Measurements from ENCODE around the gene CDH13. TPM values are rescaled to one million over a fixed set of nuclear protein-coding genes. Genes with fewer than 3 reads are reported as not detected.

CDH13 gene
- total and polyA plus RNA-seq, 3 experiments from 2014 or later: not detected

- peaks cover 0 to 12% (median 0%) of the 10 kb centered on the region in 5 donors for H3K9me3 Mint-ChIP-seq
- DNase-seq: no peak
- Histone ChIP-seq H3K27ac (ENCODE audit: low read depth, low read length) (no peak overlapping the region), H3K27me3 (ENCODE audit: insufficient read depth, low read length, poor library complexity, severe bottlenecking) (no peaks in the 10 kb centered on the region), H3K36me3 (ENCODE audit: insufficient read depth, low read length) (no peaks in the 10 kb centered on the region), H3K4me1 (ENCODE audit: insufficient read depth, low read length) (no peaks in the 10 kb centered on the region), H3K4me3 (ENCODE audit: low read length) (no peak overlapping the region), H3K9me3 (ENCODE audit: low read length) (no peaks in the 10 kb centered on the region)
- H3K27ac Mint-ChIP-seq: no peak overlapping the region
- no peaks in the 10 kb centered on the region for H3K36me3 Mint-ChIP-seq
- no peak overlapping the region for H3K4me3 Mint-ChIP-seq
- ChIA-PET CTCF (no interaction called here), POLR2A (no interaction called here)
- H3K27me3 Mint-ChIP-seq: no peaks in the 10 kb centered on the region
- no peaks in the 10 kb centered on the region for H3K4me1 Mint-ChIP-seq
Observed at GRCh38 chr16:82728901-82729300, 102.1 kb downstream of the CDH13 start.

DNA sequence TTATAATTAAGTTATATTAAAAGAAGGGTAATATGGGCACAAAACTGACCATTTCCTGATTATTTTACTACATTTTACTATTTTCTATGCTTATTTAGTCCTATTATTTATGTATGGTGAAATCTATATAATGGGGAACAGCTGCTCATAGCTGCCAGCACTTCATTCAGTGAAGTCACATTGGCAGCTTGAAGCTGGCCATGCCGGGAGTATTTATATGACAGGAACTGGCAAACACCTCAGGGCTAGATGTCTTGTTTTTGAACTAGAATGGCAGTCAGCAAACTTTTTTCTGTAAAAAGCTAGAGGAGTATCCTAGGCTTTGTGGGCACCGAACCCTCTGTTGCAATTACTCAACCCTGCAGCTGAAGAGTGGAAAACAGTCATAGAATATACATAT, 104.1 kb downstream of the CDH13 start:
- H3K27ac ChIP-seq (ENCODE audit: low read depth, low read length): no peak overlapping the region
- no peak for DNase-seq
- H3K27me3 ChIP-seq (ENCODE audit: insufficient read depth, low read length, poor library complexity, severe bottlenecking): no peaks in the 10 kb centered on the region
- Mint-ChIP-seq H3K27me3 (no peaks in the 10 kb centered on the region), H3K4me3 (no peak overlapping the region), H3K36me3 (no peaks in the 10 kb centered on the region), H3K27ac (no peak overlapping the region), H3K9me3 (peaks cover 0 to 9% (median 0%) of the 10 kb centered on the region in 5 donors), H3K4me1 (no peaks in the 10 kb centered on the region)
- no peaks in the 10 kb centered on the region for H3K4me1 ChIP-seq (ENCODE audit: insufficient read depth, low read length)
- no peak overlapping the region for H3K4me3 ChIP-seq (ENCODE audit: low read length)
- H3K9me3 ChIP-seq (ENCODE audit: low read length): no peaks in the 10 kb centered on the region
- ChIA-PET POLR2A (no interaction called here), CTCF (no interaction called here)
- no peaks in the 10 kb centered on the region for H3K36me3 ChIP-seq (ENCODE audit: insufficient read depth, low read length)

- H3K27me3 Mint-ChIP-seq: no peaks in the 10 kb centered on the region
- H3K4me1 Mint-ChIP-seq: no peaks in the 10 kb centered on the region
- Histone ChIP-seq H3K27me3 (ENCODE audit: insufficient read depth, low read length, poor library complexity, severe bottlenecking) (no peaks in the 10 kb centered on the region), H3K9me3 (ENCODE audit: low read length) (no peaks in the 10 kb centered on the region), H3K4me1 (ENCODE audit: insufficient read depth, low read length) (no peaks in the 10 kb centered on the region), H3K4me3 (ENCODE audit: low read length) (no peak overlapping the region), H3K27ac (ENCODE audit: low read depth, low read length) (no peak overlapping the region), H3K36me3 (ENCODE audit: insufficient read depth, low read length) (no peaks in the 10 kb centered on the region)
- peak overlapping the region in 1 of 7 donors; percentile 19 for H3K4me3 Mint-ChIP-seq
- POLR2A ChIA-PET: no interaction called here
- H3K36me3 Mint-ChIP-seq: no peaks in the 10 kb centered on the region
- CTCF ChIA-PET: no interaction called here
- no peak for DNase-seq
- H3K9me3 Mint-ChIP-seq: peaks cover 0 to 9% (median 0%) of the 10 kb centered on the region in 5 donors
- no peak overlapping the region for H3K27ac Mint-ChIP-seq
Observed at GRCh38 chr16:82732461-82732860, 105.7 kb downstream of the CDH13 start.

GRCh38 chr16:82735186-82735585, 108.4 kb downstream of the CDH13 start:
- no peaks in the 10 kb centered on the region for H3K36me3 ChIP-seq (ENCODE audit: insufficient read depth, low read length)
- H3K36me3 Mint-ChIP-seq: no peaks in the 10 kb centered on the region
- DNase-seq: no peak
- H3K9me3 Mint-ChIP-seq: peaks cover 0 to 1% (median 0%) of the 10 kb centered on the region in 5 donors
- ChIA-PET CTCF (no interaction called here), POLR2A (interaction anchor here (0.6 kb wide), 1 partner anchor 94 kb away, joined by 3 read pairs; no protein-coding TSS in a partner anchor)
- no peak overlapping the region for H3K4me3 Mint-ChIP-seq
- no peaks in the 10 kb centered on the region for H3K9me3 ChIP-seq (ENCODE audit: low read length)
- H3K27ac ChIP-seq (ENCODE audit: low read depth, low read length): no peak overlapping the region
- no peak overlapping the region for H3K27ac Mint-ChIP-seq
- H3K27me3 ChIP-seq (ENCODE audit: insufficient read depth, low read length, poor library complexity, severe bottlenecking): no peaks in the 10 kb centered on the region
- no peaks in the 10 kb centered on the region for H3K4me1 Mint-ChIP-seq
- H3K4me1 ChIP-seq (ENCODE audit: insufficient read depth, low read length): no peaks in the 10 kb centered on the region
- H3K4me3 ChIP-seq (ENCODE audit: low read length): no peak overlapping the region
- peaks cover 0 to 4% of the 10 kb centered on the region in 2 donors for H3K27me3 Mint-ChIP-seq

GRCh38 chr16:82735673-82736091, 108.9 kb downstream of the CDH13 start:
- Histone ChIP-seq H3K27me3 (ENCODE audit: insufficient read depth, low read length, poor library complexity, severe bottlenecking) (no peaks in the 10 kb centered on the region), H3K4me1 (ENCODE audit: insufficient read depth, low read length) (no peaks in the 10 kb centered on the region), H3K27ac (ENCODE audit: low read depth, low read length) (no peak overlapping the region), H3K36me3 (ENCODE audit: insufficient read depth, low read length) (no peaks in the 10 kb centered on the region), H3K9me3 (ENCODE audit: low read length) (no peaks in the 10 kb centered on the region), H3K4me3 (ENCODE audit: low read length) (no peak overlapping the region)
- CTCF ChIA-PET: no interaction called here
- Mint-ChIP-seq H3K27me3 (peaks cover 0 to 6% of the 10 kb centered on the region in 2 donors), H3K4me3 (no peak overlapping the region), H3K4me1 (no peaks in the 10 kb centered on the region), H3K9me3 (no peaks in the 10 kb centered on the region), H3K27ac (no peak overlapping the region), H3K36me3 (no peaks in the 10 kb centered on the region)
- POLR2A ChIA-PET: interaction anchor here (0.6 kb wide), 1 partner anchor 94 kb away, joined by 3 read pairs; no protein-coding TSS in a partner anchor
- DNase-seq: no peak

GRCh38 chr16:82736224-82736623, 109.5 kb downstream of the CDH13 start:
- H3K4me3 ChIP-seq (ENCODE audit: low read length): no peak overlapping the region
- POLR2A ChIA-PET: no interaction called here
- H3K27ac ChIP-seq (ENCODE audit: low read depth, low read length): no peak overlapping the region
- H3K9me3 ChIP-seq (ENCODE audit: low read length): no peaks in the 10 kb centered on the region
- no peaks in the 10 kb centered on the region for H3K36me3 ChIP-seq (ENCODE audit: insufficient read depth, low read length)
- Mint-ChIP-seq H3K4me1 (no peaks in the 10 kb centered on the region), H3K27me3 (peaks cover 4 to 6% of the 10 kb centered on the region in 2 donors), H3K27ac (peak overlapping the region in 1 of 8 donors; percentile 7), H3K9me3 (no peaks in the 10 kb centered on the region), H3K4me3 (no peak overlapping the region), H3K36me3 (no peaks in the 10 kb centered on the region)
- H3K4me1 ChIP-seq (ENCODE audit: insufficient read depth, low read length): no peaks in the 10 kb centered on the region
- CTCF ChIA-PET: no interaction called here
- no peak for DNase-seq
- H3K27me3 ChIP-seq (ENCODE audit: insufficient read depth, low read length, poor library complexity, severe bottlenecking): no peaks in the 10 kb centered on the region

DNA sequence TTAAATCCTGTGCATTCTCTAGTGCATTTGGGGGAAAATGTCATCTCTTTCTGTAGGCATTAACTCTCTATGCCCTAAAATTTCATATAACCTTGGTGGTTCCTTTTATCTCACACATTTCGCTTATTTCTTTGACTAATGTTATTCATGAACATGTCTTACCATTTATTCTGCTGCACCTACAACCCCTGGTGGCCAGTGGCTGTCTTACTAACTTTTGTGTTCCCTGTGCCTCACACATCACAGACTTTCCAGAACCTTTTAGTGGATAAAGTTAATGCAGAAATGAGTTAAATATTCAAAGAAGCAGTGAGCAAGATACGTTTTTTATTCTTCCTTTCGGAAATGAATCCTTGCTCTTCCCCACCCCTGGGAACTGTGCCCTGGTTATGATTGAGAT, 111.9 kb downstream of the CDH13 start:
- H3K9me3 ChIP-seq (ENCODE audit: low read length): no peaks in the 10 kb centered on the region
- POLR2A ChIA-PET: no interaction called here
- no peak for DNase-seq

DNA sequence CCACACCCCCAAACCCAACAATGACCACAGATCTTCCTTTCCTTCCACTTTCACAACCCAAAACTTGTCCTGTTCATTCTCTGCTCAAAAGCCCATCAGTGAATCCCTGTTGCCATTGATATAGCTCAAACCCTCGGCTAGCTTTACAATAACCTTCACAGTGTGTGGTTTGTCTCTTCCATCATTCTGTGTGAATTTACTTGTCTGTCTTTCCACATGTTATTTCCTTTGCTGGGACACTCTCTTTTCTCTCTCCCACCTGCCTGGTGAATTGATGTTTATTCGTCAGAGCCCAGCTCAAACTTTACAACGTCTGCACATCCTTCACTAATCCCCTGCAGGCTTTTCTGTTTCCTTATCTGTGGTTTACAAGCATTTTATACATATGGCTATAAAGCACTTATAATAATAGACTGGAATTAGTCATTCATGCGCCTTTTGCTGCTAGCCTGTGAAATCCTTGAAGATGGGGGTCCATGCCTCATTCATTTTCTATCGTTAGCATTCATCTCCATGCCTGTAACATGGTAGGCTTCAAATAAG, 114.4 kb downstream of the CDH13 start:
- Mint-ChIP-seq H3K4me1 (no peaks in the 10 kb centered on the region), H3K9me3 (no peaks in the 10 kb centered on the region), H3K4me3 (no peak overlapping the region), H3K27me3 (peaks cover 6% of the 10 kb centered on the region in 2 donors), H3K27ac (no peak overlapping the region), H3K36me3 (no peaks in the 10 kb centered on the region)
- no peak overlapping the region for H3K4me3 ChIP-seq (ENCODE audit: low read length)
- no peaks in the 10 kb centered on the region for H3K36me3 ChIP-seq (ENCODE audit: insufficient read depth, low read length)
- H3K27me3 ChIP-seq (ENCODE audit: insufficient read depth, low read length, poor library complexity, severe bottlenecking): no peaks in the 10 kb centered on the region
- no peak overlapping the region for H3K27ac ChIP-seq (ENCODE audit: low read depth, low read length)
- DNase-seq: no peak
- H3K4me1 ChIP-seq (ENCODE audit: insufficient read depth, low read length): no peaks in the 10 kb centered on the region
- ChIA-PET CTCF (no interaction called here), POLR2A (no interaction called here)
- no peaks in the 10 kb centered on the region for H3K9me3 ChIP-seq (ENCODE audit: low read length)

More for the DNA sequence above, 111.9 kb downstream of the CDH13 start:
- Mint-ChIP-seq H3K27ac (no peak overlapping the region), H3K9me3 (no peaks in the 10 kb centered on the region), H3K36me3 (no peaks in the 10 kb centered on the region), H3K4me1 (no peaks in the 10 kb centered on the region), H3K4me3 (no peak overlapping the region), H3K27me3 (peaks cover 6% of the 10 kb centered on the region in 2 donors)
- Histone ChIP-seq H3K27ac (ENCODE audit: low read depth, low read length) (no peak overlapping the region), H3K36me3 (ENCODE audit: insufficient read depth, low read length) (no peaks in the 10 kb centered on the region), H3K4me1 (ENCODE audit: insufficient read depth, low read length) (no peaks in the 10 kb centered on the region), H3K27me3 (ENCODE audit: insufficient read depth, low read length, poor library complexity, severe bottlenecking) (no peaks in the 10 kb centered on the region), H3K4me3 (ENCODE audit: low read length) (no peak overlapping the region)
- CTCF ChIA-PET: no interaction called here

DNA sequence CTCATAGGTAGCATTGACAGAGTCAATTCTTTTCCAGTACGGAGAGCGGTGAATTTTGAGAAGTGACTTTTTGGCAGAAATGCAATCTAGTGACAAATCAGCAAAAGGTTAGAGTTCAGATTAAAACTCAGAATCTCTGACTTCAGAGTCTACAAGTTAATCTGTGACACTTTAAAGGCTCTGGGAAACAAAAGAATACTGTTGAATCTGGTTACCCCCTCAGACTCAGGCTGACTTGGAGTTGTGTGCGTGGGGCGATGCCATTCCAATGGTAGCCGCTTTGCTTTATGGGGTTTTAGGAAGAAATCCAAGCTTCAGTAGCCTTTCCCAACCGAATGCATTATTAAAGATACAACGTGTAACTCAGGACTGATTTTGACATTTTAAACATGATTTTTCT, 118.2 kb downstream of the CDH13 start:
- Mint-ChIP-seq H3K4me3 (no peak overlapping the region), H3K9me3 (no peaks in the 10 kb centered on the region), H3K36me3 (no peaks in the 10 kb centered on the region), H3K27me3 (peaks cover 10% of the 10 kb centered on the region in 2 donors), H3K27ac (no peak overlapping the region), H3K4me1 (no peaks in the 10 kb centered on the region)
- Histone ChIP-seq H3K4me1 (ENCODE audit: insufficient read depth, low read length) (no peaks in the 10 kb centered on the region), H3K4me3 (ENCODE audit: low read length) (no peak overlapping the region), H3K36me3 (ENCODE audit: insufficient read depth, low read length) (no peaks in the 10 kb centered on the region), H3K27me3 (ENCODE audit: insufficient read depth, low read length, poor library complexity, severe bottlenecking) (no peaks in the 10 kb centered on the region), H3K9me3 (ENCODE audit: low read length) (no peaks in the 10 kb centered on the region), H3K27ac (ENCODE audit: low read depth, low read length) (no peak overlapping the region)
- ChIA-PET CTCF (no interaction called here), POLR2A (no interaction called here)
- no peak for DNase-seq
